ENCODE data around the gene PTPRD.
A peak's percentile ranks its signal among the peaks of the same experiment; 100 is the strongest.

The PTPRD gene

GRCh38 chr9:10007356-10007755 lies 605.4 kb downstream of the PTPRD start:
- no peaks in the 10 kb centered on the region for H3K4me1 Mint-ChIP-seq
- H3K27ac Mint-ChIP-seq (ENCODE audit: low read depth) = no peak overlapping the region
- no peaks in the 10 kb centered on the region for H3K27me3 Mint-ChIP-seq
- DNase-seq (ENCODE audit: low spot score in 2 of 2) (no peak), ATAC-seq (replicated peaks; ENCODE audit: extremely low read depth, poor library complexity, severe bottlenecking) (no peak)
- H3K36me3 Mint-ChIP-seq (ENCODE audit: insufficient read depth) = no peaks in the 10 kb centered on the region
- H3K9me3 Mint-ChIP-seq = peaks cover 6% of the 10 kb centered on the region
- H3K4me3 Mint-ChIP-seq = no peak overlapping the region

GRCh38 chr9:10005206-10005605 lies 607.6 kb downstream of the PTPRD start:
- ATAC-seq (replicated peaks; ENCODE audit: extremely low read depth, poor library complexity, severe bottlenecking) = no peak
- H3K4me1 Mint-ChIP-seq = no peaks in the 10 kb centered on the region
- H3K36me3 Mint-ChIP-seq (ENCODE audit: insufficient read depth) = no peaks in the 10 kb centered on the region
- H3K27me3 Mint-ChIP-seq = no peaks in the 10 kb centered on the region
- no peak for DNase-seq (ENCODE audit: low spot score in 2 of 2)
- no peak overlapping the region for H3K4me3 Mint-ChIP-seq
- no peak overlapping the region for H3K27ac Mint-ChIP-seq (ENCODE audit: low read depth)
- peaks cover 6% of the 10 kb centered on the region for H3K9me3 Mint-ChIP-seq

GRCh38 chr9:10003047-10003446 lies 609.8 kb downstream of the PTPRD start:
- H3K27me3 Mint-ChIP-seq = no peaks in the 10 kb centered on the region
- no peak overlapping the region for H3K4me3 Mint-ChIP-seq
- H3K9me3 Mint-ChIP-seq = peaks cover 23% of the 10 kb centered on the region
- DNase-seq (ENCODE audit: low spot score in 2 of 2) = no peak
- no peak overlapping the region for H3K27ac Mint-ChIP-seq (ENCODE audit: low read depth)
- no peak for ATAC-seq (replicated peaks; ENCODE audit: extremely low read depth, poor library complexity, severe bottlenecking)
- no peaks in the 10 kb centered on the region for H3K4me1 Mint-ChIP-seq
- H3K36me3 Mint-ChIP-seq (ENCODE audit: insufficient read depth) = no peaks in the 10 kb centered on the region

GRCh38 chr9:10000669-10001068 lies 612.1 kb downstream of the PTPRD start:
- DNase-seq (ENCODE audit: low spot score in 2 of 2) (no peak), ATAC-seq (replicated peaks; ENCODE audit: extremely low read depth, poor library complexity, severe bottlenecking) (no peak)

DNA sequence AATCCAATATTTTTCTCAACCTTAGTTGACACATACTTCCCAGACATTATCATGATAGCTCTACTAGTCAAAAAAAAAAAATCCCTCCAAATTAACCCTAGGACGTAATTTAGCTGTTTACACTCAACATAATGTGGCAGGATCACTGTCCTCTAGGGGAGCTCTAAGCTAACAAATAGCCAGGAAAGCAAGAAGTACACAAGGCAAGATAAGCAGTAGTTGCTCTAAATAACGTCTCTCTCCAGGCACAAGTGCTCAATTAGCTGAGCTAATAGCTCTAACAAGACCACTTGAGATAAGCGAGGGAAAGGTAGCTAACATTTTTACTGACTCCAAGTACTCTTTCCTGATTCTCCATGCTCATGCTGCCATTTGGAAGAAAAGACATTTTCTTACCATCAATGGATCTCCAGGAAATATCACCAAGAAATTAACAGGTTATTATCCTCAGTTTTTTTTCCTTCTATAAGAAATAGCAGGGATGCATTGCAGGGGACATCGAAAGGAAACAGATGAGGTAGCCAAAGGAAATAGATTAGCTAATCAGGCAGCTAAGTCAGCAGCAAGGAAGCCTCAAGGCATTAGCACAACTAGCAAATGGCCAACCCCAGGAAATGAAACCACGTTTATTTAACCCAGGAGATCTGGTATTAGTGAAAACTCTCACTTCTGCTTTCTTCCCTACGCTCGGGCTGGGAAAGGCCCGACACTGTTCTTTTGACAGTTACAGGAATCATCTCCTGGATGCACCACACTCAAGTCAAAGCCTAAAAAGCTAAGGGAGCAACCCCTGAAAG lies 614.1 kb downstream of the PTPRD start:
- ATAC-seq (replicated peaks; ENCODE audit: extremely low read depth, poor library complexity, severe bottlenecking) (no peak), DNase-seq (ENCODE audit: low spot score in 2 of 2) (no peak)
- H3K36me3 Mint-ChIP-seq (ENCODE audit: insufficient read depth) = no peaks in the 10 kb centered on the region
- no peak overlapping the region for H3K4me3 Mint-ChIP-seq
- no peaks in the 10 kb centered on the region for H3K4me1 Mint-ChIP-seq
- peaks cover 25% of the 10 kb centered on the region for H3K9me3 Mint-ChIP-seq
- H3K27me3 Mint-ChIP-seq = no peaks in the 10 kb centered on the region
- H3K27ac Mint-ChIP-seq (ENCODE audit: low read depth) = no peak overlapping the region

More at GRCh38 chr9:10000669-10001068, 612.1 kb downstream of the PTPRD start:
- H3K27me3 Mint-ChIP-seq = no peaks in the 10 kb centered on the region
- H3K4me1 Mint-ChIP-seq = no peaks in the 10 kb centered on the region
- H3K36me3 Mint-ChIP-seq (ENCODE audit: insufficient read depth) = no peaks in the 10 kb centered on the region
- H3K27ac Mint-ChIP-seq (ENCODE audit: low read depth) = no peak overlapping the region
- H3K4me3 Mint-ChIP-seq = no peak overlapping the region
- peaks cover 25% of the 10 kb centered on the region for H3K9me3 Mint-ChIP-seq

- Mint-ChIP-seq H3K9me3 (peaks cover 20% of the 10 kb centered on the region), H3K36me3 (ENCODE audit: insufficient read depth) (no peaks in the 10 kb centered on the region), H3K4me3 (no peak overlapping the region), H3K27ac (ENCODE audit: low read depth) (no peak overlapping the region), H3K27me3 (no peaks in the 10 kb centered on the region), H3K4me1 (no peaks in the 10 kb centered on the region)
- DNase-seq (ENCODE audit: low spot score in 2 of 2) (no peak), ATAC-seq (replicated peaks; ENCODE audit: extremely low read depth, poor library complexity, severe bottlenecking) (no peak)
These were observed 615.2 kb downstream of the PTPRD start for GRCh38 chr9:9997585-9997984.

GRCh38 chr9:9996259-9996658 lies 616.5 kb downstream of the PTPRD start:
- H3K9me3 Mint-ChIP-seq = peaks cover 20% of the 10 kb centered on the region
- no peaks in the 10 kb centered on the region for H3K4me1 Mint-ChIP-seq
- no peak overlapping the region for H3K4me3 Mint-ChIP-seq
- no peaks in the 10 kb centered on the region for H3K36me3 Mint-ChIP-seq (ENCODE audit: insufficient read depth)
- DNase-seq (ENCODE audit: low spot score in 2 of 2) (no peak), ATAC-seq (replicated peaks; ENCODE audit: extremely low read depth, poor library complexity, severe bottlenecking) (no peak)
- H3K27ac Mint-ChIP-seq (ENCODE audit: low read depth) = peak overlapping the region; percentile 4
- no peaks in the 10 kb centered on the region for H3K27me3 Mint-ChIP-seq

- peaks cover 13% of the 10 kb centered on the region for H3K9me3 Mint-ChIP-seq
- DNase-seq (ENCODE audit: low spot score in 2 of 2) (no peak), ATAC-seq (replicated peaks; ENCODE audit: extremely low read depth, poor library complexity, severe bottlenecking) (no peak)
These were observed 619.9 kb downstream of the PTPRD start for GRCh38 chr9:9992936-9993335.

GRCh38 chr9:9973062-9973461 lies 639.7 kb downstream of the PTPRD start:
- Mint-ChIP-seq H3K36me3 (ENCODE audit: insufficient read depth) (no peaks in the 10 kb centered on the region), H3K4me1 (no peaks in the 10 kb centered on the region), H3K27ac (ENCODE audit: low read depth) (no peak overlapping the region), H3K4me3 (no peak overlapping the region), H3K9me3 (no peaks in the 10 kb centered on the region), H3K27me3 (no peaks in the 10 kb centered on the region)
- DNase-seq (ENCODE audit: low spot score in 2 of 2) (no peak), ATAC-seq (replicated peaks; ENCODE audit: extremely low read depth, poor library complexity, severe bottlenecking) (no peak)

More at GRCh38 chr9:9992936-9993335, 619.9 kb downstream of the PTPRD start:
- Mint-ChIP-seq H3K36me3 (ENCODE audit: insufficient read depth) (no peaks in the 10 kb centered on the region), H3K4me3 (no peak overlapping the region), H3K27me3 (no peaks in the 10 kb centered on the region), H3K27ac (ENCODE audit: low read depth) (no peak overlapping the region), H3K4me1 (no peaks in the 10 kb centered on the region)

DNA sequence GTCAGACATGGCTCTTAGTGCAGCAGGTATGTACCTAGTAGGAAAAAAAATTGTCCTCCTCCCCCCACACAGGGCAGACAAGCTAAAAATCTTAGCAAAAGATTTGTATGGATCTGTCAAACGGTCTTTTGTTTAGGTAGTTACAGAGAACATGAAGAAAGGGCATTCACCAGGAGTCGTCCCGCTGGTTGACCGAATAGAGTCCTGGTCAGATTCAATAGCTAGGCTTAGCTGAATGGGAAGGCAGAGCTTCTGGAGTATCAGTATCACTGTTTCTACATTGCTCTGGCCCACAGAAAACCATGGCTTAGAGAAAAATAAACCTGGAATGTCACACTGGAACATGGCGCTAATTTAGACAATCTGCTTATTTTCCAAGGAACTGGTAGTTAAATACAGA lies 642.3 kb downstream of the PTPRD start:
- Mint-ChIP-seq H3K4me1 (no peaks in the 10 kb centered on the region), H3K27me3 (no peaks in the 10 kb centered on the region), H3K27ac (ENCODE audit: low read depth) (no peak overlapping the region), H3K4me3 (no peak overlapping the region), H3K9me3 (peaks cover 6% of the 10 kb centered on the region), H3K36me3 (ENCODE audit: insufficient read depth) (no peaks in the 10 kb centered on the region)
- DNase-seq (ENCODE audit: low spot score in 2 of 2) = no peak
- no peak for ATAC-seq (replicated peaks; ENCODE audit: extremely low read depth, poor library complexity, severe bottlenecking)

- no peaks in the 10 kb centered on the region for H3K36me3 Mint-ChIP-seq (ENCODE audit: insufficient read depth)
- H3K4me1 Mint-ChIP-seq = no peaks in the 10 kb centered on the region
- no peak for ATAC-seq (replicated peaks; ENCODE audit: extremely low read depth, poor library complexity, severe bottlenecking)
- peaks cover 11% of the 10 kb centered on the region for H3K9me3 Mint-ChIP-seq
- H3K27me3 Mint-ChIP-seq = no peaks in the 10 kb centered on the region
- no peak for DNase-seq (ENCODE audit: low spot score in 2 of 2)
- no peak overlapping the region for H3K27ac Mint-ChIP-seq (ENCODE audit: low read depth)
- H3K4me3 Mint-ChIP-seq = no peak overlapping the region
These were observed 649.0 kb downstream of the PTPRD start for GRCh38 chr9:9963841-9964240.

DNA sequence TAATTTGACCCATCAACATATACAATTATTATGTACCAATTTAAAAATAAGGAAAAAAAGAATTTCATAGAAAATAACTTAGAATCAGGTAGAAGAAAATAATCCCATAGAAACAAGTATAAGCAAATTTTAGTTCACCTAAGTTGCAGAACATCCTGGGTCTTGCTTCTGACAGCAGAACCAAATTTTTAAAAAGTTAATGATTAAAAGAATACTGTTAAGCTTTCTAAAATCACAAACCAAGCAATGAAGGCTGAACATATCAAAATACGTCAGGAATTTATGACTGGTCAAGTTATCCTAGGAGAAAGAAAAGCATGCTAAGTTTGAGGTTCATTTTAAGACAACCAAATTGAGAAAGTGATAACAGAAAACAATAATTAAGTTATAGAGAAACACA lies 650.9 kb downstream of the PTPRD start:
- no peak overlapping the region for H3K4me3 Mint-ChIP-seq
- DNase-seq (ENCODE audit: low spot score in 2 of 2) = no peak

GRCh38 chr9:9961487-9961886 lies 651.3 kb downstream of the PTPRD start:
- no peaks in the 10 kb centered on the region for H3K27me3 Mint-ChIP-seq
- no peak overlapping the region for H3K27ac Mint-ChIP-seq (ENCODE audit: low read depth)
- DNase-seq (ENCODE audit: low spot score in 2 of 2) (no peak), ATAC-seq (replicated peaks; ENCODE audit: extremely low read depth, poor library complexity, severe bottlenecking) (no peak)
- H3K36me3 Mint-ChIP-seq (ENCODE audit: insufficient read depth) = no peaks in the 10 kb centered on the region
- no peak overlapping the region for H3K4me3 Mint-ChIP-seq
- H3K9me3 Mint-ChIP-seq = peaks cover 9% of the 10 kb centered on the region
- H3K4me1 Mint-ChIP-seq = no peaks in the 10 kb centered on the region

More for the DNA sequence above, 650.9 kb downstream of the PTPRD start:
- Mint-ChIP-seq H3K27me3 (no peaks in the 10 kb centered on the region), H3K27ac (ENCODE audit: low read depth) (no peak overlapping the region), H3K36me3 (ENCODE audit: insufficient read depth) (no peaks in the 10 kb centered on the region), H3K4me1 (no peaks in the 10 kb centered on the region), H3K9me3 (peaks cover 11% of the 10 kb centered on the region)
- no peak for ATAC-seq (replicated peaks; ENCODE audit: extremely low read depth, poor library complexity, severe bottlenecking)
